ENCODE measurements around the gene MAOB.
"Not testable (repeated sequence)": the region's sequence is repeated elsewhere in the genome, so short reads cannot be mapped to it uniquely, and the experiment has no call there.

The MAOB gene

DNA sequence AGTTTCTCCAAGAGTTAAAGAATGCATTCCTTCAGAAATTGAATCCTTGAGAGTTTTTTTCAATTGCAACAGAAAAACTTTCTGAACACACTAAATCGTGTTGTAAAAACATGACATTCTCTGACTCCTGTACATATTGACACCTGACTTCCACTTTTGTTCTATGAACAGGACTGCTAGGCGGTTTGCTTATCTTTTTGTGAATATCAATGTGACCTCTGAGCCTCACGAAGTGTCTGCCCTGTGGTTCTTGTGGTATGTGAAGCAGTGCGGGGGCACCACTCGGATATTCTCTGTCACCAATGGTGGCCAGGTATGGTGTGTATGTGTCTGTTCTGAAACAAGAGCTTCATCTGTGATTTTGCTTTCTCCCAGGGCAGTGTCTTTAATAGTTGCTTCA, 154.2 kb downstream of the MAOB start:
- TF ChIP-seq, protein P1, sequence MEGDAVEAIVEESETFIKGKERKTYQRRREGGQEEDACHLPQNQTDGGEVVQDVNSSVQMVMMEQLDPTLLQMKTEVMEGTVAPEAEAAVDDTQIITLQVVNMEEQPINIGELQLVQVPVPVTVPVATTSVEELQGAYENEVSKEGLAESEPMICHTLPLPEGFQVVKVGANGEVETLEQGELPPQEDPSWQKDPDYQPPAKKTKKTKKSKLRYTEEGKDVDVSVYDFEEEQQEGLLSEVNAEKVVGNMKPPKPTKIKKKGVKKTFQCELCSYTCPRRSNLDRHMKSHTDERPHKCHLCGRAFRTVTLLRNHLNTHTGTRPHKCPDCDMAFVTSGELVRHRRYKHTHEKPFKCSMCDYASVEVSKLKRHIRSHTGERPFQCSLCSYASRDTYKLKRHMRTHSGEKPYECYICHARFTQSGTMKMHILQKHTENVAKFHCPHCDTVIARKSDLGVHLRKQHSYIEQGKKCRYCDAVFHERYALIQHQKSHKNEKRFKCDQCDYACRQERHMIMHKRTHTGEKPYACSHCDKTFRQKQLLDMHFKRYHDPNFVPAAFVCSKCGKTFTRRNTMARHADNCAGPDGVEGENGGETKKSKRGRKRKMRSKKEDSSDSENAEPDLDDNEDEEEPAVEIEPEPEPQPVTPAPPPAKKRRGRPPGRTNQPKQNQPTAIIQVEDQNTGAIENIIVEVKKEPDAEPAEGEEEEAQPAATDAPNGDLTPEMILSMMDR (IDR thresholded peaks at IDR 0.05) = no peak
- no peak overlapping the region for H3K27ac Mint-ChIP-seq
- no peak for DNase-seq
- no peaks in the 10 kb centered on the region for H3K36me3 Mint-ChIP-seq (ENCODE audit: low read depth)
- no peaks in the 10 kb centered on the region for H3K4me1 Mint-ChIP-seq
- no peak overlapping the region for H3K4me3 Mint-ChIP-seq
- H3K27me3 Mint-ChIP-seq (ENCODE audit: low read depth, poor library complexity) = peaks cover 3% of the 10 kb centered on the region
- peaks cover 61% of the 10 kb centered on the region for H3K9me3 Mint-ChIP-seq

DNA sequence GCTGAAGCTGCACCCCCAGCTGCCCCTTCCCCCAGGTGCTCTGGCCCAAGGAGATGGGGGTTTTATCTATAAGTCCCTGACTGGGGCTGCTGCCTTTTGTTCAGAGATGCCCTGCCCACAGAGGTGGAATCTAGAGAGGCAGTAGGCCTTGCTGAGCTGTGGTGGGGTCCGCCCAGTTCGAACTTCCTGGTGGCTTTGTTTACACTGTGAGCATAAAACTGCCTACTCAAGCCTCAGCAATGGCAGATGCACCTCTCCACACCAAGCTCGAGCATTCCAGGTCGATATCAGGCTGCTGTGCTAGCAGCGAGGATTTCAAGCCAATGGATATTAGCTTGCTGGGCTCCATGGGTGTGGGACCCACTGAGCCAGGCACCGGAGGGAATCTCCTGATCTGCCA, 155.0 kb downstream of the MAOB start:
- H3K27ac Mint-ChIP-seq; H3K4me3 Mint-ChIP-seq; H3K27me3 Mint-ChIP-seq (ENCODE audit: low read depth, poor library complexity); H3K4me1 Mint-ChIP-seq; DNase-seq; H3K36me3 Mint-ChIP-seq (ENCODE audit: low read depth): not testable (repeated sequence)
- peaks cover 65% of the 10 kb centered on the region for H3K9me3 Mint-ChIP-seq

GRCh38 chrX:43725227-43725626, 157.0 kb downstream of the MAOB start:
- not testable (repeated sequence) for H3K27me3 Mint-ChIP-seq (ENCODE audit: low read depth, poor library complexity); H3K4me1 Mint-ChIP-seq; DNase-seq; H3K36me3 Mint-ChIP-seq (ENCODE audit: low read depth); H3K27ac Mint-ChIP-seq; H3K4me3 Mint-ChIP-seq
- H3K9me3 Mint-ChIP-seq = peaks cover 59% of the 10 kb centered on the region

DNA sequence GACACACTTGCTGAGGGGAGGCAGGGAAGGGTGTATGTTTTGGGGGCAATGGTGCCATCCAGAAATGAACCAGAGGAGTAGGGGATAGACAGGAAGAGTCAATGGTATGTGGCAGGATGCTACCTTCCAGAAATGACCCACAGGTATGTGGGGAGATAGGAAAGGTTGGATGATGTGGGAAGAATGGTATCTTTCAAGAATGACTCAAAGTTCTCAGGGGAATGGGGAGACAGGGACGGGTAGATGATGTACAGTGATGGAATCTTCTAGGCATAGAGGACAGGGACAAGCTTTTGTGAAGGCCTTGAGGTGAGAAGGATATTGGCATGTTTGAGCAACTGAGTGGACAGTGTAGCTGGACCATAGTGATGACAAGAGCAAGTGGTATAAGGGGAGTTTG, 161.3 kb downstream of the MAOB start:
- Mint-ChIP-seq H3K27me3 (ENCODE audit: low read depth, poor library complexity) (no peaks in the 10 kb centered on the region), H3K27ac (no peak overlapping the region), H3K36me3 (ENCODE audit: low read depth) (no peaks in the 10 kb centered on the region), H3K4me3 (no peak overlapping the region), H3K4me1 (no peaks in the 10 kb centered on the region), H3K9me3 (peaks cover 38% of the 10 kb centered on the region)
- DNase-seq = no peak
- TF ChIP-seq, protein P1 (IDR thresholded peaks at IDR 0.05) = no peak

- Mint-ChIP-seq H3K27me3 (ENCODE audit: low read depth, poor library complexity) (no peaks in the 10 kb centered on the region), H3K27ac (no peak overlapping the region), H3K36me3 (ENCODE audit: low read depth) (no peaks in the 10 kb centered on the region), H3K4me1 (no peaks in the 10 kb centered on the region), H3K4me3 (no peak overlapping the region), H3K9me3 (peaks cover 32% of the 10 kb centered on the region)
- TF ChIP-seq, protein P1 (IDR thresholded peaks at IDR 0.05) = no peak
- DNase-seq = no peak
Observed at GRCh38 chrX:43720082-43720481, 162.2 kb downstream of the MAOB start.

- Mint-ChIP-seq H3K27ac (no peak overlapping the region), H3K36me3 (ENCODE audit: low read depth) (no peaks in the 10 kb centered on the region), H3K4me3 (no peak overlapping the region), H3K9me3 (peaks cover 23% of the 10 kb centered on the region), H3K27me3 (ENCODE audit: low read depth, poor library complexity) (no peaks in the 10 kb centered on the region), H3K4me1 (no peaks in the 10 kb centered on the region)
- TF ChIP-seq, protein P1 (IDR thresholded peaks at IDR 0.05) = no peak
- no peak for DNase-seq
Observed at GRCh38 chrX:43718956-43719355, 163.3 kb downstream of the MAOB start.

DNA sequence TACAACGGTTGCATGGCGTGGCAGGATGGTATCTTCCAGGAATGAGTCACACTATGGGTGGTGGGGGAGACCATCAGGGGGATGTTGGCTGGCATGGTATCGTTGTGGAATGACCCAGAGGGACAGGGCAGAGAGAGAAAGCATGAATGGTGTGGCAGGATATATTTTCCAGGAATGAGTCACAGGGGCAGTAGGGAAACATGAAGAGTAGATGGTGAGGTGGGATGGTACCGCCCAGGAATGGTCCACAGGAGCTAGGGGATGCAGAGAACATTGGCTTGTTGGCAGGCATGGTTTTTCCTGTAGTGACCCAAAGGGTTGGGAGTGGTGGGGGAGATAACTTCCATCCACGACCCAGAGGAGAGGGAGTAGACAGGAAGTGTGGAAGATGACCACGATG, 163.7 kb downstream of the MAOB start:
- Mint-ChIP-seq H3K27me3 (ENCODE audit: low read depth, poor library complexity) (no peaks in the 10 kb centered on the region), H3K36me3 (ENCODE audit: low read depth) (no peaks in the 10 kb centered on the region), H3K9me3 (peaks cover 19% of the 10 kb centered on the region), H3K4me1 (no peaks in the 10 kb centered on the region), H3K27ac (no peak overlapping the region), H3K4me3 (no peak overlapping the region)
- TF ChIP-seq, protein P1 (IDR thresholded peaks at IDR 0.05) = no peak
- DNase-seq = no peak

Data from nephron progenitor cell (in vitro differentiated cells).